DND-41 (cell line): ENCODE data around the gene ALG1.

ENCODE experiments used
- ATAC-seq: fragments of 200-7000 bp; cut with Tn5 transposase; 3 replicates; pipeline ENCODE4 v1.9.1; 2021; ENCODE audit warnings: low read depth; ENCODE audit not compliant: insufficient read depth
- DNase-seq: peaks from one replicate; pipeline ENCODE4 v3.0.0-alpha.2; 2020
- H2AFZ ChIP-seq: 2 replicates; pipeline ENCODE4 v1.6.0; 2012; ENCODE audit warnings: low read depth, low read length
- H3K27ac ChIP-seq: 2 replicates; pipeline ENCODE4 v1.5.1; 2012; ENCODE audit warnings: low read length, inconsistent platforms
- H3K27me3 ChIP-seq: fragments of 200-600 bp; sonication (generic); 2 replicates; pipeline ENCODE4 v1.6.0; 2012; ENCODE audit warnings: low read length, mild to moderate bottlenecking, inconsistent platforms; ENCODE audit not compliant: insufficient read depth, poor library complexity
- H3K36me3 ChIP-seq: 2 replicates; pipeline ENCODE4 v1.5.1; 2012; ENCODE audit warnings: low read length, inconsistent platforms; ENCODE audit not compliant: insufficient read depth
- H3K4me1 ChIP-seq: 2 replicates; pipeline ENCODE4 v1.5.1; 2012; ENCODE audit warnings: mild to moderate bottlenecking, low read length; ENCODE audit not compliant: insufficient read depth
- H3K4me2 ChIP-seq: 2 replicates; pipeline ENCODE4 v1.6.0; 2012; ENCODE audit warnings: mild to moderate bottlenecking, moderate library complexity, low read length, inconsistent platforms; ENCODE audit not compliant: insufficient read depth
- H3K4me3 ChIP-seq, 2 experiments: fragments of 200-600 bp in 1 of 2; shearing (Covaris generic) in 1 of 2; 2 replicates each; pipeline ENCODE4 v1.5.1; 2012 to 2016; ENCODE audit warnings: inconsistent platforms in 2 of 2, low read length in 2 of 2, mild to moderate bottlenecking in 2 of 2, low read depth in 1 of 2, moderate library complexity in 1 of 2
- H3K79me2 ChIP-seq: 2 replicates; pipeline ENCODE4 v1.6.0; 2012; ENCODE audit warnings: low read length, inconsistent platforms; ENCODE audit not compliant: insufficient read depth
- H3K9ac ChIP-seq: 2 replicates; pipeline ENCODE4 v1.6.0; 2012; ENCODE audit warnings: low read depth, mild to moderate bottlenecking, inconsistent platforms, low read length, moderate library complexity
- H3K9me3 ChIP-seq: 2 replicates; pipeline ENCODE4 v1.5.1; 2012; ENCODE audit warnings: low read length, moderate library complexity, mild to moderate bottlenecking, inconsistent platforms; ENCODE audit not compliant: insufficient read depth, severe bottlenecking
- H4K20me1 ChIP-seq: 2 replicates; pipeline ENCODE4 v1.6.0; 2012; ENCODE audit warnings: low read length; ENCODE audit not compliant: insufficient read depth
- CTCF ChIP-seq: IDR thresholded peaks from 2 replicates; pipeline ENCODE4 v1.5.1; 2012; ENCODE audit warnings: borderline replicate concordance, low read length, moderate library complexity, mild to moderate bottlenecking; ENCODE audit not compliant: poor library complexity, severe bottlenecking; ENCODE audit errors: extremely low read depth
- EZH2 ChIP-seq: IDR thresholded peaks from 3 replicates; pipeline ENCODE4 v1.6.1; 2012; ENCODE audit warnings: borderline replicate concordance, low read depth, mild to moderate bottlenecking, moderate library complexity, low read length, inconsistent platforms; ENCODE audit not compliant: severe bottlenecking

The ALG1 gene

DNA sequence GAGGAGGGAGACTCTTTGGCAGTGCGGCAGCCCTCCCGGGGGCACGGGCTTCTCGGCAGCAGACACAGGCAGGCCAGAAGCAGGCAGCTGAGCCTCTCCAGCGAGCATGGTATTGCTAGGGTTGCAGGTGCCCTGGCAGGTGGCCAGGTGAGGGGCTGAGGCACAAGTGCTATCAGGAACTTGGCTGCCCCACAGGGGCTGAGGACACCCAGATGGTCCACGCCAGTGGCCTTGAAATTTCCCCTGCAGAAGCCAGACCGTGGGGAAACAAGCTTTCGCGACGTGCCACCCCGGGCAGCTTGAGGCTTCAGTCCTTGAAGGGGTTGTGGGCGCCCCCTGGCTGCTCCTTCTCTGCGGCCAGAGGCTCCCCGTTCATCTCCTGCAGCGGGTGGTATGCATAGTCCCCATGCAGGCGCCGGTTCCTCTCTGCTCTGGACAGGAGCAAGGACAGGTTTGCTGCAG lies 46.4 kb upstream of the ALG1 start:
- Histone ChIP-seq H3K4me3 (no peak overlapping the region), H3K4me2 (no peak overlapping the region), H2AFZ (no peak overlapping the region), H3K27me3 (no peaks in the 10 kb centered on the region), H3K36me3 (no peaks in the 10 kb centered on the region), H3K27ac (no peak overlapping the region), H3K9me3 (no peaks in the 10 kb centered on the region), H3K9ac (no peak overlapping the region), H4K20me1 (no peaks in the 10 kb centered on the region), H3K79me2 (no peaks in the 10 kb centered on the region), H3K4me1 (no peaks in the 10 kb centered on the region)
- no peak for DNase-seq
- TF ChIP-seq EZH2 (no peak), CTCF (peak; percentile 35)
- 0 out of 3 replicates have a peak, but pooled peaks have one; percentile 29 for ATAC-seq

DNA sequence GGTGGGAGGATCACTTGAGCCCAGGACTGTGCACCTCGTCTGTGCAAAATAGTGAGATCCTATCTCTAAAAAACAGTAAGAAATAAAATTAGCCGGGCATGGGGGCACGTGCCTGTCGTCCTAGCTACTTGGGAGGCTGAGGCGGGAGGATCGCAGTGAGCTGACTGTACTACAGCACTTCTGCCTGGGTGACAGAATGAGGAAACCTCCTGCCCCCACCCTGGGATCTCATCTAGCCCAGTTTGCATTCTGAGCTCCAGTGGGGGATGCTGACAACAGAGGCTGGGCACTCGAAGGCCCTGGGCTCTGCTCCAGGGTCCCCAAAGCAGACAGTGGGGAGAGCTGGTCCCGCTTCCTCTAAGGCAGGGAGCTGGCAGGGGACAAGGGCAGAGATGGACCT lies 45.0 kb upstream of the ALG1 start:
- H2AFZ ChIP-seq: no peak overlapping the region
- H3K9ac ChIP-seq: no peak overlapping the region
- no peaks in the 10 kb centered on the region for H3K79me2 ChIP-seq
- no peaks in the 10 kb centered on the region for H3K9me3 ChIP-seq
- no peak for DNase-seq
- TF ChIP-seq EZH2: no peak
- no peak for TF ChIP-seq CTCF
- H3K27me3 ChIP-seq: no peaks in the 10 kb centered on the region
- no peak overlapping the region for H3K4me2 ChIP-seq
- H3K4me3 ChIP-seq: no peak overlapping the region
- no peaks in the 10 kb centered on the region for H3K36me3 ChIP-seq
- 0 out of 2 replicates have a peak, but pooled peaks cover under 1% of the 10 kb centered on the region for H3K4me1 ChIP-seq
- H4K20me1 ChIP-seq: no peaks in the 10 kb centered on the region
- no peak overlapping the region for H3K27ac ChIP-seq
- no peak for ATAC-seq

DNA sequence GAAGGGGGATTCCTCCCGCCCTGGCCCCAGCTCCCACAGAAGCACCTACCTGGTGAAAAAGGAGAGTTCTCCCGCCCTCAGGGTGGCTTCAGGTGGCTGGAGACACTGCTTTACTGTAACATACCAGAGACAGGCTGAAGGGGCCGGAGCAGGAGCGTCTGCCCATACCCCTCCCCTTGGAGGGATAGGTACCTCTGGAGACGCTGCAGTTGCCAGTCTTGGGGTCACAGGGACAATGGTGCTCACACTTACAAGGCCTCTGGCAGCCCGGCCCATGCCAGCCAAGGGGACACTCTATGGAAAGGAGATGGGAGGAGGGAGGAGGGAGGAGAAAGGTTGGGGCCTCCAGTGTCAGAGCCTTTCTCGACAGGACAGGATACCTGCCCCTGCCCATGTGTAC lies 44.6 kb upstream of the ALG1 start:
- no peaks in the 10 kb centered on the region for H4K20me1 ChIP-seq
- H3K4me2 ChIP-seq: no peak overlapping the region
- H3K9ac ChIP-seq: no peak overlapping the region
- no peaks in the 10 kb centered on the region for H3K36me3 ChIP-seq
- no peak overlapping the region for H2AFZ ChIP-seq
- H3K4me3 ChIP-seq: no peak overlapping the region
- DNase-seq: no peak
- H3K4me1 ChIP-seq: peaks cover 3% of the 10 kb centered on the region; the same call in 1 of the 2 replicates
- no peak overlapping the region for H3K27ac ChIP-seq
- H3K79me2 ChIP-seq: no peaks in the 10 kb centered on the region
- TF ChIP-seq EZH2: no peak
- no peak for TF ChIP-seq CTCF
- no peaks in the 10 kb centered on the region for H3K27me3 ChIP-seq
- ATAC-seq: no peak
- H3K9me3 ChIP-seq: no peaks in the 10 kb centered on the region
